ENCODE results near the gene UMODL1. TPM values are rescaled to one million over a fixed set of nuclear protein-coding genes. Genes with fewer than 3 reads are reported as not detected.

The UMODL1 gene
- total RNA-seq, 1 experiment from 2014 or later: 0.18 TPM

DNA sequence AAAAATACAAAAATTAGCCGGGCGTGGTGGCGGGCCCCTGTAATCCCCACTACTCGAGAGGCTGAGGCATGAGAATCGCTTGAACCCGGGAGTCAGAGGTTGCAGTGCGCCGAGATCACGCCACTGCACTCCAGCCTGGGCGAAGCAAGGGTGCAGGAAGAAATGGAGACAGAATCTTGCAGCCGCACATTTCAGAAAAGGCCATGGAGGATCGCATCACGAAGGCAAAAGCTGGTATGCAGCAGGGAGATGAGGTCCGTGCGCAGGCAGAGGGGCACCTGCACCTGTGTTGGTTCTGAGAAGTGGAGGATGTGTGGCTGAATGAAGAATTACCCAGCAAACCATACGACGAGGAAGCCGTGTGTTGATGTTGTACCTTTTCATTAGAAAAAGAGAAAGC is 94.8 kb downstream of the UMODL1 start:
- Histone ChIP-seq H3K4me1 (ENCODE audit: control insufficient read depth, insufficient read depth, low read length) (no peaks in the 10 kb centered on the region), H3K27ac (ENCODE audit: low read length) (no peak overlapping the region), H3K36me3 (ENCODE audit: control insufficient read depth, insufficient read depth, low read length) (no peaks in the 10 kb centered on the region), H3K27me3 (ENCODE audit: control insufficient read depth, insufficient read depth, low read length) (no peaks in the 10 kb centered on the region), H3K9me3 (ENCODE audit: control insufficient read depth, insufficient read depth, low read depth, low read length) (no peaks in the 10 kb centered on the region), H3K4me3 (ENCODE audit: low read depth in 2 of 2, low read length in 2 of 2) (no peak overlapping the region)
- ATAC-seq: no peak
- ChIA-PET CTCF (interaction anchor here (0.5 kb wide), 1 partner anchor 144 kb away, joined by 5 read pairs; no protein-coding TSS in a partner anchor), POLR2A (no interaction called here)
- in situ Hi-C loops (cut with HindIII; ENCODE audit: low pct_unique_long_range_greater_than_20kb, low sequenced_read_pairs) (no loop called here), intact Hi-C loops (cut with micrococcal nuclease; ENCODE audit: unreplicated experiment) (no loop called here)
- TF ChIP-seq TCF7L2 (IDR thresholded peaks at IDR 0.05; ENCODE audit: low read depth, low read length): no peak
- TF ChIP-seq SIN3A (IDR thresholded peaks at IDR 0.05; ENCODE audit: borderline replicate concordance, insufficient read depth, low read depth, low read length): no peak
- TF ChIP-seq, protein P1, sequence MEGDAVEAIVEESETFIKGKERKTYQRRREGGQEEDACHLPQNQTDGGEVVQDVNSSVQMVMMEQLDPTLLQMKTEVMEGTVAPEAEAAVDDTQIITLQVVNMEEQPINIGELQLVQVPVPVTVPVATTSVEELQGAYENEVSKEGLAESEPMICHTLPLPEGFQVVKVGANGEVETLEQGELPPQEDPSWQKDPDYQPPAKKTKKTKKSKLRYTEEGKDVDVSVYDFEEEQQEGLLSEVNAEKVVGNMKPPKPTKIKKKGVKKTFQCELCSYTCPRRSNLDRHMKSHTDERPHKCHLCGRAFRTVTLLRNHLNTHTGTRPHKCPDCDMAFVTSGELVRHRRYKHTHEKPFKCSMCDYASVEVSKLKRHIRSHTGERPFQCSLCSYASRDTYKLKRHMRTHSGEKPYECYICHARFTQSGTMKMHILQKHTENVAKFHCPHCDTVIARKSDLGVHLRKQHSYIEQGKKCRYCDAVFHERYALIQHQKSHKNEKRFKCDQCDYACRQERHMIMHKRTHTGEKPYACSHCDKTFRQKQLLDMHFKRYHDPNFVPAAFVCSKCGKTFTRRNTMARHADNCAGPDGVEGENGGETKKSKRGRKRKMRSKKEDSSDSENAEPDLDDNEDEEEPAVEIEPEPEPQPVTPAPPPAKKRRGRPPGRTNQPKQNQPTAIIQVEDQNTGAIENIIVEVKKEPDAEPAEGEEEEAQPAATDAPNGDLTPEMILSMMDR (IDR thresholded peaks at IDR 0.05): no peak
- TF ChIP-seq POLR2AphosphoS5 (IDR thresholded peaks at IDR 0.05; ENCODE audit: low read depth, low read length): no peak
- TF ChIP-seq, protein P2, sequence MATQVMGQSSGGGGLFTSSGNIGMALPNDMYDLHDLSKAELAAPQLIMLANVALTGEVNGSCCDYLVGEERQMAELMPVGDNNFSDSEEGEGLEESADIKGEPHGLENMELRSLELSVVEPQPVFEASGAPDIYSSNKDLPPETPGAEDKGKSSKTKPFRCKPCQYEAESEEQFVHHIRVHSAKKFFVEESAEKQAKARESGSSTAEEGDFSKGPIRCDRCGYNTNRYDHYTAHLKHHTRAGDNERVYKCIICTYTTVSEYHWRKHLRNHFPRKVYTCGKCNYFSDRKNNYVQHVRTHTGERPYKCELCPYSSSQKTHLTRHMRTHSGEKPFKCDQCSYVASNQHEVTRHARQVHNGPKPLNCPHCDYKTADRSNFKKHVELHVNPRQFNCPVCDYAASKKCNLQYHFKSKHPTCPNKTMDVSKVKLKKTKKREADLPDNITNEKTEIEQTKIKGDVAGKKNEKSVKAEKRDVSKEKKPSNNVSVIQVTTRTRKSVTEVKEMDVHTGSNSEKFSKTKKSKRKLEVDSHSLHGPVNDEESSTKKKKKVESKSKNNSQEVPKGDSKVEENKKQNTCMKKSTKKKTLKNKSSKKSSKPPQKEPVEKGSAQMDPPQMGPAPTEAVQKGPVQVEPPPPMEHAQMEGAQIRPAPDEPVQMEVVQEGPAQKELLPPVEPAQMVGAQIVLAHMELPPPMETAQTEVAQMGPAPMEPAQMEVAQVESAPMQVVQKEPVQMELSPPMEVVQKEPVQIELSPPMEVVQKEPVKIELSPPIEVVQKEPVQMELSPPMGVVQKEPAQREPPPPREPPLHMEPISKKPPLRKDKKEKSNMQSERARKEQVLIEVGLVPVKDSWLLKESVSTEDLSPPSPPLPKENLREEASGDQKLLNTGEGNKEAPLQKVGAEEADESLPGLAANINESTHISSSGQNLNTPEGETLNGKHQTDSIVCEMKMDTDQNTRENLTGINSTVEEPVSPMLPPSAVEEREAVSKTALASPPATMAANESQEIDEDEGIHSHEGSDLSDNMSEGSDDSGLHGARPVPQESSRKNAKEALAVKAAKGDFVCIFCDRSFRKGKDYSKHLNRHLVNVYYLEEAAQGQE (IDR thresholded peaks at IDR 0.05; ENCODE audit: insufficient read depth in 1 of 2, low read depth in 2 of 2, low read length in 1 of 2): no peak
- BruUV-seq (replicated peaks): no TSS peak
- DNase-seq (ENCODE audit: low read depth, low spot score): no peak

DNA sequence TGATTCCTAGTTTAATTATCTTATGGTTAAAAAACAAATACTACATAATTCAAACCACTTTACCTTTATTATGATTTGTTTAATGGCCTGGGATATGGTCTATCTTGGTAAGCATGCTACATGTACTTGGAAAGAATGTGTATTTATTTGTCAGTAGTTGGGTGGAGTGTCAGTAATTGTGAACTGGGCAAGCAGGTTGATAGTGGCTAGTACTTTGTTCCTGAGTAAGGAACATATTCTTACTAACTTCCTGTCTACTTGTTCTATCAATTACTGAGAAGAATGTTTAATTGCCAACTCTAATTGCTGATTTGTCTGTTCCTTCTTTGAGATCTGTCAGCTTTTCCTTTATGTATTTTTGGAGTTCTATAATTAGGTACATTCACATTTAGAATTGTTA is 98.6 kb downstream of the UMODL1 start:
- no peak for TF ChIP-seq POLR2AphosphoS5 (IDR thresholded peaks at IDR 0.05; ENCODE audit: low read depth, low read length)
- TF ChIP-seq, protein P2 (IDR thresholded peaks at IDR 0.05; ENCODE audit: insufficient read depth in 1 of 2, low read depth in 2 of 2, low read length in 1 of 2): no peak
- TF ChIP-seq, protein P1 (IDR thresholded peaks at IDR 0.05): no peak
- no peak for TF ChIP-seq TCF7L2 (IDR thresholded peaks at IDR 0.05; ENCODE audit: low read depth, low read length)
- TF ChIP-seq SIN3A (IDR thresholded peaks at IDR 0.05; ENCODE audit: borderline replicate concordance, insufficient read depth, low read depth, low read length): no peak
- DNase-seq (ENCODE audit: low read depth, low spot score) (no peak), ATAC-seq (no peak)
- Histone ChIP-seq H3K36me3 (ENCODE audit: control insufficient read depth, insufficient read depth, low read length) (no peaks in the 10 kb centered on the region), H3K9me3 (ENCODE audit: control insufficient read depth, insufficient read depth, low read depth, low read length) (no peaks in the 10 kb centered on the region), H3K4me1 (ENCODE audit: control insufficient read depth, insufficient read depth, low read length) (no peaks in the 10 kb centered on the region), H3K27me3 (ENCODE audit: control insufficient read depth, insufficient read depth, low read length) (no peaks in the 10 kb centered on the region), H3K27ac (ENCODE audit: low read length) (no peak overlapping the region), H3K4me3 (ENCODE audit: low read depth in 2 of 2, low read length in 2 of 2) (no peak overlapping the region)
- BruUV-seq (replicated peaks): no TSS peak
- CTCF ChIA-PET: no interaction called here
- in situ Hi-C loops (cut with HindIII; ENCODE audit: low pct_unique_long_range_greater_than_20kb, low sequenced_read_pairs) (no loop called here), intact Hi-C loops (cut with micrococcal nuclease; ENCODE audit: unreplicated experiment) (no loop called here)
- POLR2A ChIA-PET: no interaction called here
